CD4-positive, alpha-beta T cell treated with Interleukin-4 for 1 hour (primary cell): Measurements from ENCODE around the gene ITGA3.

ENCODE experiments used
- DNase-seq, 2 donors: peaks; one replicate each; pipeline ENCODE4 v3.0.0-alpha.2; 2020 to 2022

Gene ITGA3

DNA sequence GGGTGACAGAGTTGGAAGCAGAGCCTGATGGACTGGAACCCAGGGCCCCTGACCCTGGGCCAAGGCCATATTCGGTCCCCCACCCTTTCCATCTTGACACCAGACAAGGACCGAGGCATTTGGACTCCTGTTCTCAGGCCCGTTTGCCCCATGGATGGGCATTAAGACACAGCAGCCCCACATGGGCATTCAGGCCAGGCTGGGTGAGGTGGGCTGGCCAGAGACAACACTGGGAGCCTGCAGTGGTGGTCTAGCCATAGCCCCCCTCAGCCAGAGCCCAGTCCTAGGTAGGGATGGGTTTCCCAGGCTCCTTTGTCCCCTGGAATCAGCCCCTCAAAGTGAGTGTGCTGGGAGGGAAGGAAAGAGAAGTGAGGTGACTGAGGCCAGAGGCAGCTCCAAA is 40.8 kb downstream of the ITGA3 start:
- no peak for DNase-seq

DNA sequence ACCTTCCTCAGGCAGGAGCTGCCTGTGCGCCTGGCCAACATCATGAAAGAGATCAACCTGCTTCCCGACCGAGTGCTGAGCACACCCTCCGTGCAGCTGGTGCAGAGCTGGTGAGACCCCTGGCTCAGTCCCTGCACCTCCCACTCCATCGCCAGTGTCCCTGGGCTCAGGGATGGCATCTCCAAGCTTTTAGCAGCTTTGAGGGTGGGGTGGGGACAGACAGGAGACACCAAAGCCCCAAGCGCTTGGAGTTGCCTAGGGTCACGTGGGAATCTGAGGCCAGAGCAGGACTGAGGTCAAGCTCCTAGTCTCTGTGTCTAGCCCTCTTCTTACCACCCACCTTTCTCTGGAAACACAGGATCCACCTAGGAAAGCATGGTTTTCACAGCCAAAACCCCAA is 41.5 kb downstream of the ITGA3 start:
- no peak for DNase-seq

DNA sequence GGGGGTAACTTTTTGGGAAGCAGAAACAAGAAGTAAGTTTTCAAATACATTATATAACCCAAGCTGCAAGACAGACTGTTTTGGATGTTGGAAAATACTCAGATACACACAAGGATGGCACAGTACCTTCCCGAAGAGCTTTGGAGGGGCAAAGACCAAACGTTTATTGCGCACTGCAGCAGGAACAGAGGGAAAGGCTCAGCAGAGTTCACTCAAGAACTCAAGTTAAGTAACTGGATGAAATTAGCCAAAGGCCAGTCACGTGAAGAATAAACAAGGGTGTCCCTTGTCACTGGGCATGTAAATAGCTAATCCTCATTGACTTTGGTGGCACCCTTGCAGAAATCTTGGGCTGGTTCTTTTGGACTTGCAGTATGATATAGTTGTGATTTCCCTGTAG is 42.0 kb downstream of the ITGA3 start:
- DNase-seq: no peak

DNA sequence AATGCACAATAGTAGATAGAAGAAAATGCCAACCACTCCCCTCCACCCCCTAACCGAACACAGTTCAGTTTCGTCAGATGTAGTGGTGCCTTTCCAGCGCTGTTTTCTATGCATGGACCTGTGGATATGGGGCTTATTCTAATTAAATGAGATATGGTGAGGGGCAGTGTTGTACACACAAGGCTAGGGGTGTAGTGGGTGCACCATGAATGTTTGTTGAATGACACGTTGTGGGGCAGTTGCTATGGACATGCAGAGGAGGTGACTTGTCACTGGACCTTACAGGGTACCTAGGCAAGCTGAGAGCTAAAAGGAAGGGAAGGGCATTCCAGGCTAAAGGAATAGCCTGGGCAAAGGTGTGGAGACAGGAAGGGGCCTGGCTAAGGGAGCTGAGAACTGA is 42.7 kb downstream of the ITGA3 start:
- no peak for DNase-seq

DNA sequence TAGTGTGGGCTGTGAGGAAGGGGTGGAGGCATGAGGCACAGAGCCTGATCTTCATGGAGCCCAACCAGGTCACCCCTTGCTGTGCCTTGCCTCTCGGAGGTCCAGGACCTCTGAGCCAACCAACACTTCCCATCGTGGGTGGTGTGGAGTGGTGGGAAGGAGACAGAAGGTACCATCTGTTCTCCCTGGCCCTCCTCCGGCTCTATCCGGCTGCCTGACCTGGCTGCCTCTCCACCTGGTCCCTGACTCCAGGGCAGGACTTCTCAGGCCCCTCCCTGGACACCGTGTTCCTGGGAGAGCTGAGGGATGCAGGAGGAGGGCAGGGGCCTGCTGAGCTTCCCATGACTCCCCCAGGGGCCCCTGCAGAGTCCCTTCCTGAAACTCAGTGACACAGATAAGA is 43.1 kb downstream of the ITGA3 start:
- no peak for DNase-seq

DNA sequence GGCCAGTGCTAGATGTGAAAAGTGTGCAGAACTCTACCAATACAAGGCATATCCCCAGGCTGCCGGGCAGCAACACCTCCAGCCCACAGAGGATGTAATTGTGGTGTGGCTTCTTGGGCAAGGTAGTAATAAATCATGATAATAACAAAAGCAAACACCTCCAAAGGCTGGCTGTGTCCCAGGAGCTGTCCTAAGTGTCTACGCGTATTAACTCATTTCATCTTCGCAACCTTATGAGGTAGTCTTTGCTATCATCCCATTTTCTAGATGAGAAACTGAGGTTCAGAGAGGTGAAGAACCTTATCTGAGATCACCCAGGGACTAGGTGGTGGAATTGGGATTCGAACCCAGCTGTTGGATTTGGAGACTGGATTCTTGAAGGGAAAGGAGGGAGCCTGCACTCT is 44.6 kb downstream of the ITGA3 start:
- DNase-seq: no peak

DNA sequence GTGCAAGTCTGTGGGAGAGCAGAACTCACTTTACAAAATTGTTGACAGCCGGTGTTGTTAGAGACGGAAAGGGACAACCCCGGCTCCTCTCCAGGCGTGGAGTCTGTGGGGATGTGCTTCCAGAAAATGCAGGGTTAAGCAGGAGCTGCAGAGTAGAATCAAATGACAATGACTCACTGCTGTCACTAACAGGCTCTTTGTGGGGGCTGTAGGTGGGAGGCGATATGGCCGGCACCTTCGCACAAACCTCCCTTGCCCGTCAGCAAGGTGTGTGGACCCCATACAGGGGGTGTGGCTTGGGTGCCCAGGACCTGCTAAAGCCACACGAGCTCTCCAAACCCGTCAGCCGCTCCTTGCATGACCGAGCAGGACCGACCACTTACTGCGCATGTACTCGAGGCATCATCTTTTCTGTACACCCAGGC is 45.0 kb downstream of the ITGA3 start:
- DNase-seq: no peak

DNA sequence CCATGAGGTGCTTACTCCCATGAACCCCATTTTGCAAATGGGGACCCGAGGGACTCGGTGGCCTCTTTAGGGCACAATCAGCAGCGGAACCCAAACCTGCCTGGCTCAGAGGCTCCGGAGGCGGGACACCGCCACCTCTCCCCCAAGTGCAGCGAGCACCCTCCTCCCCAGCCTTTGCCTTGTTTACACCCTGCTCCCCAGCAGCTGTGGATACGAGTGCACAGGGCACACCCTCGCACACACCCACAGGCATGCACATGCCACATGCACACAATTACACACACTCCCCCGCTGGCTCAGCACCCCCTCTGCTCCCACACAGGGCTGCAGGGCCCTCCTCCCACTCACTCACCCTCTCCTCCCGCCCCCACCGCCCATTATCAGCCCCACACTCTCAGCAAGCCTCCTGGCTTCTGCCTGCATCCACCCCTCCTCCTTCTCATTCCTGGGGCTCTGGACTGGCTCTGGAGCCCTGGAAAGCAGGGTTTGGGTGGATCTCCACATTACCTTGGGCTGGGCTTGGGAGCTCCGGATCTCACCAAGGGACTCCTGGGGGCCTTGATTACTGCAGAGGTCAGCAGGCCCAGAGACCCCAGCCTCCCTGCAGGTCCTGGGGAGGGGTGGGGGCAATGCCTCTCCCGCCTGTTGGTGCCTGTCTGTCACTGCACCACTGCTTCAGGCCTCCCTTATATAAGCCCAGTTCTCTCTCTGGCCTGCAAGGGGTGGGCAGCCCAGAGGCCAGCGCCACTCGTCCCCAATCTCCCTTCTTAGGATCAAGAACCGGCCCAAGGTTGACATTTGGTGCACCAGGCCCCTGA is 45.6 kb downstream of the ITGA3 start:
- DNase-seq: no peak

DNA sequence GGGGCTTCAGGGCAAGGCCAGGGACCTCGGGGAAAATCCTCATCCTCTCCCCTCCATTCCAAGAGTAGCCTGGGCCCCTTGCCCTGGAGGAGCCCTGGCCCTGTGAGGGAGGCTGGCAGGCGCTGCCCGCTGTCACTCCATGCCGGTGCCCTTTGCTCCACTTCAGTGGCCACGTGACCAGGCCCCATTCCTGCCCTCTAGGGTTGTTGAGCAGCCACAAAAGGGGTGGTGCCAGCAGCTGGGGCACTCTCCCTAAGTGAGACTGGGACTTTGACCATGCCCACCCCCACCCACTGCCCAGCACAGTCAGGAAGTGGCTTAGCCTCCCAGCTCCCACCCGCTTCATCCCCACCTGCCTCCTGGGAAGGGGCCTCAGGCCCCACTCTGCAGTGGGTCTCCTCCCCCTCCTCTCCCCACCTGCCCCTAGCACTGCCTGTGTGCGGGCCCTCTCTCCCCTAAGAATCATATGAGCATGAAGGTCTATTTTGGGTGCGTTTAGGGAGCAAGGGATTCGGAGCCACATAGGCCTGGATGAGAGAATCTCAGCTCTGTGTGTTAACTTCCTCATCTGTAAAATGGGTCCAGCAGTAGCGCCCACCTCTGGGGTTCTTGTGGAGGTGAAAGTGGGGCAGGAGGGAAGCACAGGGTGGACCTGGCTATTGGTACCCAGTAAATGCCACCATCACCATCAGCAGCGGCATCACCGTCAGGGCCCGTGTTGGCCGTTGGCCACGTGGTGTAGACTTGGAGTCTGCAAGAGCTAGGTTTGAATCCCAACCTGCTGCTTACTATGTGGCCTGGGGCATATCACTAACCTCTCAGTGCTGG is 46.5 kb downstream of the ITGA3 start:
- no peak for DNase-seq

DNA sequence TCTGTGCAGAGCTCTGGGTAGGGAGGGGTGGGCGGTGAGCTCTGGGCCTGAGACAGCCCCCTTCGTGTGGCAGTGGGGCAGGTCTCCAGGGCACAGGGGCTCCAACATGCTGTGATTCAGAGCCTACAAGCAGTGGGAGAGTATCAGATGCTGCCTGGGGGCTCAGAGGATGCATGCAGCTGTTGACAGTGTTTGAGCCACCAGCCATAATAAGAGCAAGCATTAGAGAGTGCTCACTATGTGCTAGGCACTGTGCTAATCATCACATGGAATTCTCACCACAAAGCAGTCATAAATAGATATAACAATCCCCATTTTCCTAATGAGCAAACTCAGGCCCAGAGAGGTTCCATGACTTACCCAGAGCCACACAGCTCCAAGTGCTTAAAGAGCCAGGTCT is 47.3 kb downstream of the ITGA3 start:
- DNase-seq: no peak

DNA sequence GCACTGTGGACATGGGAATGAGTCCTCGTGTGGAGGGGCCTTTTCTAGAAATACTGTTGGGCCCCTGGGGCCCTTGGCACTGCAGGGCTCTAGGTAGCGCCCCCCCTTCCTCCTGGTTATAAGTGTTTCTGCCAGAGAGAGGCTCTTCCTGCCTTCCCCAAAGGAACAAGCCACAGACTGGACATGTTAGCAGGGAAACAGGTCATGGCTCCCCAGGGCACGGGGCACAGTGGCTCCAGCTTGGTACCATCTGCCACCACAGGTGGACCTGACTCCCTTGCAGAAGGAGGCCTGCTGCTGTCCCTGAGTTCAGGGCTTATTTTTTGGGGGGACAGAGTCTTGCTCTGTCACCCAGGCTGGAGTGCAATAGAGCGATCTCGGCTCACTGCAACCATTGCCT is 48.0 kb downstream of the ITGA3 start:
- DNase-seq: no peak

DNA sequence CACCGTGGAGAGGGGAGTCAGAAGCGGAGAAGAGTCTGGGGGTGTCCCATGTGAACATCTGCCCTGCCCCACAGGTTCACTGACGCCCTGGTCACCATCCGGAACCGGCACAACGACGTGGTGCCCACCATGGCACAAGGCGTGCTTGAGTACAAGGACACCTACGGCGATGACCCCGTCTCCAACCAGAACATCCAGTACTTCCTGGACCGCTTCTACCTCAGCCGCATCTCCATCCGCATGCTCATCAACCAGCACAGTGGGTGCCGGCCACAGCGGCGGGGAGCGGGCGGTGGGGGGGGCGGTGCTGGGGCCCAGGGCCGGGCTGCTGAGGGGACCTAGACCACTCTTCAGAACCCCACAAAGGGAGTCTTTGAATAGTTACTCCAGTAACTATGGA is 49.9 kb downstream of the ITGA3 start:
- no peak for DNase-seq

DNA sequence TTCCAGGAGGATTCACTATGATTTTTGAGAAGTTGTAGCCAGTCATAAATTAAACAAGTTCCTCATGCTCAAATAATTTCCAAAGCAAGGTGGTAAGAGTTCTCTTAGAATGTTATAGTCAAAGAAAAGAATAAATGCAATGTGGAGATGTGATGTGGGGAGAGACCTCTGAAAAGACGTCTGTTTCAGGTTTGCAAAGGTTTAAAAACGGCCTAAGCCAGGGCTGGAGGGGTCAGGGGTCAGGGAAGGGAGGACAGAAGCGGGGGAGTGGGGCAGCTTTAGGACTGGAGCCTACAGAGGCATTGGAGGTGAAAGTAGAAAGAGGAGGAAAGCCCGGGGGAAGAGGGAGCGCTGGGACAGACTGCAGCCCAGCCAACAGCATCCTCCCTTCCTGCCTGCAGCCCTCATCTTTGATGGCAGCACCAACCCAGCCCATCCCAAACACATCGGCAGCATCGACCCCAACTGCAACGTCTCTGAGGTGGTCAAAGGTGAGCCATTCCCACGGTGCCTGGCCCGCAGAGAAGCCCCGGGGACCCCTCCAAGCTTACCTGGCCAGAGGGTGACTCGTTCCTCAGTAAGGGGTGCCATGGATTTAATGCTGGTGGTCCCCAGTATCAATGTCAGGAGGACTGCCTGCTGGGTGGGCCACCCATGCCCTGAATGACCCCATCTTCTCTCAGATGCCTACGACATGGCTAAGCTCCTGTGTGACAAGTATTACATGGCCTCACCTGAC is 50.7 kb downstream of the ITGA3 start:
- DNase-seq: no peak

DNA sequence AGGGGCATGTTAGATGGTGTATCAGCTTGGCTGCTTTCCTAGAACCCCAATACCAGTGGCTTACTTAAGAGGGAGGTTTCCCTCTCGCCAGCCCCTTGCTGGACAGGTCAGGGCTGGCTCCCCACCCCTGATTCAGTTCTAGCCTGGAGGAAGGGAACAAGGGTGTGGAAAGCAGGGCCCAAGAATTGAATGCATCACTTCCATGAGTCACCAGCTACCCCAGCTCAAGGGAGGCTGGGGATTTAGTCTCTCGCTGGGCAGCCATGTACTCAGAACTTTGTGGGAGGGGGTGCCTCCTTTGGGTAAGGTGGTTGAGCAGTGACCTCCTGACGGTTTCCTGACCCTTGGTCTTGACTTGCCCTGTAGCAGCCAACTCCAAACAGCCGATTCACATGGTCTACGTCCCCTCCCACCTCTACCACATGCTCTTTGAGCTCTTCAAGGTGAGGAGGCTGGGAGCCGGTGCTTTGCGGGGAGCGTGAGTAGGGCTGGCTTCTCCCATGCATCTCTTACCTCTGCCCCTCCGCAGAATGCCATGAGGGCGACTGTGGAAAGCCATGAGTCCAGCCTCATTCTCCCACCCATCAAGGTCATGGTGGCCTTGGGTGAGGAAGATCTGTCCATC is 52.0 kb downstream of the ITGA3 start:
- DNase-seq: no peak

DNA sequence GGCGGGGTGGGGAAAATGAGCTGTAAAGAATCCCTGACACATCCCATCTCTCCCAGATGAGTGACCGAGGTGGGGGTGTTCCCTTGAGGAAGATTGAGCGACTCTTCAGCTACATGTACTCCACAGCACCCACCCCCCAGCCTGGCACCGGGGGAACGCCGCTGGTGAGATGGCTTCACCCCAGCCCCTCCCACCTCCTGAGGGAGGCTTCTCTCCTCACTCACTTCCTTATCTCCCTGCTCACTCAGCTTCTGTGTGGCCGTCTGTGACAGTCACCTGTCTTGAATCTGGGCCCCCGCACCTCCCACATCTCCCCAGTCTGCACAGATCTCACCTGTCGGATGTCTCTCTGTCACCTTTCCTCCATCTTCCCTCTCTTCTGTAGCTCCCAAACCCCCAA is 52.6 kb downstream of the ITGA3 start:
- DNase-seq: no peak

DNA sequence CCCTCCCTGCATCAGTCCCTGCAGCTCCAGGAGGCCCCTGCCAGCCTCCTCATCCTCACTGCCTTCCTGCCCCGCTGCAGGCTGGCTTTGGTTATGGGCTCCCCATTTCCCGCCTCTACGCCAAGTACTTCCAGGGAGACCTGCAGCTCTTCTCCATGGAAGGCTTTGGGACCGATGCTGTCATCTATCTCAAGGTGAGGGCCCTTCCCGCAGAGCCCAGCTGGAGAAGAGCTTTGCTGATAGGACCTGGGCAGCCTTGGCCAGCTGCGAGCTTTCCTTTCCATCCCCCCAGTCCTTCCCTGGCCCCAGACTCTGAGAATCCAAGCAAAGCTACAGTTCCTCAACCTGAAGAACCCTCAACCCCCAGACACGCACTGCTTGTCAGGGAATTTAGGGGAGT is 53.3 kb downstream of the ITGA3 start:
- no peak for DNase-seq

DNA sequence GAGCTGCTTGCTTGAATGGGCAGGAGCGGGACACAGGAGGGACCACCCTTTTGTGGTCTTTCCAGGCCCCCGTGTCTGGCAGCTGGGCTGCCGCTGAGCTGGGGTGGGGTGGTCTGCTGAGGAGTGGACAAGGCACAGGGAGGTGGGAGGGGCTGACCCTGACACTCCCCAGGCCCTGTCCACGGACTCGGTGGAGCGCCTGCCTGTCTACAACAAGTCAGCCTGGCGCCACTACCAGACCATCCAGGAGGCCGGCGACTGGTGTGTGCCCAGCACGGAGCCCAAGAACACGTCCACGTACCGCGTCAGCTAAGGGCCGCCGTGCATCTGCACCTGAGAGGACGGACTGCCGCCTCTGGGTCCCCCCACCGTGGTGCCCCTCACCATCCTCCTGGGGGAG is 53.9 kb downstream of the ITGA3 start:
- no peak for DNase-seq

DNA sequence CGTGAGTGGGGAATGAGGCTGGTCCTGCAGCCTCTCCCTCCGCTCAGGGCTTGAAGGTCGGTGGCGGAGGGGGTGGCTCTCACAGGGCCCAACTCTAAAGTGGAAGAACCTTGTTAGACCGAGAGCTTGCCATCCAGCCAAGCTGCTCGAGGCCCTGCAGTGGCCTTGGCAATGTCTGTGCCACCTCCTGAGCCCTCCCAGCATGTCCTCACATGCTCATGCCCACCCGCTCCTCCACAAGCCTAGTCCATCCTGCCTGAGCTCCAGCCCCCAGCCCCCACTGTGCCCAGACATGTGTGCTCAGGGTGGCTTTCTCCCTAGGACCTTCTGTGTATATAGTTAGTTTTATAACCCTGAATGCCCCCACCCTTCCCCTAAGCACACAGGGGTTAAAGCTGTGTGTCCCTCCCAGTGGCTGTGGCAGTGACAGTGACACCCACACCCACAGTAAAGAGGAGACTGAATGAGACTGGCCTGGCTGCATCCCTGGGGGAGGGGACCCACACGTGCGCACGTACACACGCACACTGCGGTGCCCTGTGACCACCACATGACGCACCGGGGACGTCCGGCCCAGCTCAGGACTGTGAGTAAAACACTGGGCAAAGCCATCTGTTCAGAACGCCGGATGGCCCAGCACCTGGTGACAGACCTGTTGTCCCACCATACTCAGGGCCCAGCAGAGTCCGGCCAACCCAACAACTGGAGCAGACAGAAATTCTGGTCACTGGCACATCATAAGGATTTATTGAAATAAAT is 54.9 kb downstream of the ITGA3 start:
- no peak for DNase-seq

DNA sequence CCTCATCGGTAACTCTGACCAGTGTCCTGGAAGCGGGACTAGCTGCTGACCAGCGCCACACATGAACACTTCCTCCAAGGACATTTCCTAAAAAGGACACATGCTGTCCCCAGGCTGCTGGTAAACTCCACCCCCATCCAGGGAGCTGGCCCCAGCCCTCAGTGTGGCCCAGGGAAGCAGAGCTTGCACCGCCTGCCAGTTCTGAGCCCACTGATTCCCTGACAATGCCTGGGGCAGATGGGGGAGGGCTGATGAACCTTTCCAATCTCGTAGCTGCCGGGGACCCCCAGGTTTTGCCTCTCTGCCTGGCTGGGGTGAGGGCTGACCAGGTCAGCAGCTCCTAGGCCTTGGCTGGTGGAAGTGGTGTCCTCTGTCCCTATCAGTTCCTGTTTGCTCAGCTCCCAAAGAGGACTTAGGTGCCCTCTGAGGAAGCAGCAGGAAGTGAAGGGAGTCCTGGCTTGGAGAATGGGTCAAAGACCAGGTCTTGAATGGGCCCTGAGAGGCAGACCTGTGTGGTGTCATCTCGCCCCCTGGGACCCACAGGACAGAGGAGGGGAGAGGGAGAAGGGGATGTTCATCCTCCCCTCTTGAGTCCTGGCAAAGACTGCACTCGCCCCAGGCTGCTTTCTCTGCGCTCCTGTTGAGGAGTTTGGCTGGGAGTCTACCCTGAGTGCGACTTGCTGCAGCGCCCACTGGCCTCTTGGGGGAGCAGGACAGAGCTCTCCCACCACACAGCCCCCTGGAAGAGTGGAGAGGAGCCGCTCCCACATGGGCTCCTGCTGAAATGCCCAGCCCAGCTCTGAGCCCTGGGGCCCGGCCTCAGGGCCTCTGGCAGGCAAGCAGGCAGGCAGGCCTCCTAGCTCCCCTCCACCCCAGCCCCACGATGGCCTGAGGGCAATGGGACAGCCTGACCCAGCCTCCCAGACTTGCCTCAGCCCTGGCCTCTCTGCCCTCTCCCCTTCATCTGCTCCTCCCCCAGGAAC is 56.1 kb downstream of the ITGA3 start:
- DNase-seq: no peak

DNA sequence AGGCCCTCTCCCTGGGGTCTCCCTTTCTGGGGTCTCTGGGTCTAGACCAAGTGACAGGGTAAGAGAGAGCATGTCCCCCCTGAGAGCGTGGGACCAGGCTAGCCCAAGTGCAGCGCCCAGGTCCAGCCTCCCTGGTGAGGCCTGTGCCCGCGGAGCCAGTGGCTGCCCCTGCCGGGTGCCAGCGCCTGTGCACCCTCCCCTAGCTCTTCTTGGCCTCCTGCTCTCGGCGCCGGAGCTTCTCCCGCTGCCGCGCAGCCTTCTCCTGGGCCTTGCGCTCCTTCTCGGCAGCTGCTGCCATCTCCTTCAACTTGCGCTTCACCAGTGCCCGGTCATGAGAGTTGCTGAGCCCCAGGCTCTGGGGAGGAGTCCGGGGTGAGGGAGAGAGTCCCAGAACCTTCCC is 56.8 kb downstream of the ITGA3 start:
- no peak for DNase-seq
